HCT116 (cell line): ENCODE data around the gene DYNC2H1. TPM values are rescaled to one million over a fixed set of nuclear protein-coding genes. Genes with fewer than 3 reads are reported as not detected.

ENCODE experiments used
- ATAC-seq: fragments of 200-7000 bp; cut with Tn5 transposase; 2 replicates; pipeline ENCODE4 v1.9.1; 2020; ENCODE audit warnings: mild to moderate bottlenecking, moderate library complexity
- BruUV-seq: library from RNA; stranded (reverse); fragments of 400-500 nt; replicated peaks from 2 replicates; lab custom pipeline; 2021; lab: Mats Ljungman, UMichigan
- CTCF ChIA-PET: fragments of 300-600 bp; sonication (Branson Sonifier 250); formaldehyde crosslinking; loops from one replicate; lab custom pipeline; 2021; ENCODE audit warnings: antibody characterized with exemption; lab: Charles Lee
- POLR2A ChIA-PET: fragments of 300-600, 350-600 bp; sonication (Branson Sonifier 250); formaldehyde crosslinking; loops from one replicate; lab custom pipeline; 2021; ENCODE audit warnings: antibody characterized with exemption; lab: Charles Lee
- RAD21 ChIA-PET, 2 experiments: fragments of 300-600 bp; sonication (Branson Sonifier 250); formaldehyde crosslinking; loops; one replicate each; lab custom pipeline; 2023; ENCODE audit warnings: low total read pairs in 2 of 2; ENCODE audit not compliant: uncharacterized antibody in 2 of 2, unreplicated experiment in 2 of 2, low non-redundant PET in 1 of 2; lab: Charles Lee
- DNase-seq: peaks from one replicate; pipeline ENCODE4 v3.0.0-alpha.2; 2010; ENCODE audit warnings: low read depth, low spot score
- H2AFZ ChIP-seq: fragments of 200-600 bp; shearing (Covaris generic), sonication (generic); 2 replicates; pipeline ENCODE4 v1.6.1; 2017; ENCODE audit warnings: low read depth, mixed run types, mixed read lengths, antibody characterized with exemption, low read length; ENCODE audit not compliant: poor library complexity, severe bottlenecking
- H3K27ac ChIP-seq: 2 replicates; pipeline ENCODE4 v1.5.1; 2012; ENCODE audit warnings: low read depth, low read length
- H3K27me3 ChIP-seq: fragments of 200-600 bp; sonication (generic); 2 replicates; pipeline ENCODE4 v1.6.1; 2016; ENCODE audit warnings: mixed run types, low read length, mixed read lengths; ENCODE audit not compliant: insufficient read depth
- H3K36me3 ChIP-seq, 2 experiments: fragments of 200-500 bp in 1 of 2; fragments of 200-600 bp in 1 of 2; sonication (Bioruptor generic) in 1 of 2; sonication (generic) in 1 of 2; 2 replicates each; pipeline versions ENCODE4 v1.5.1 to v1.6.1; 2014 to 2016; ENCODE audit warnings: low read length in 2 of 2, inconsistent platforms in 1 of 2, mixed read lengths in 1 of 2, mixed run types in 1 of 2; ENCODE audit not compliant: insufficient read depth in 2 of 2, control insufficient read depth in 1 of 2
- H3K4me1 ChIP-seq, 2 experiments: fragments of 200-600 bp in 1 of 2; sonication (generic) in 1 of 2; 2 replicates each; pipeline versions ENCODE4 v1.5.1 to v1.6.1; 2012 to 2017; ENCODE audit warnings: low read length in 2 of 2, inconsistent platforms in 1 of 2, mild to moderate bottlenecking in 1 of 2, mixed read lengths in 1 of 2, mixed run types in 1 of 2, moderate library complexity in 1 of 2; ENCODE audit not compliant: insufficient read depth in 2 of 2, control insufficient read depth in 1 of 2
- H3K4me2 ChIP-seq: fragments of 200-600 bp; sonication (generic); 2 replicates; pipeline ENCODE4 v1.6.1; 2017; ENCODE audit warnings: mixed run types, low read length, mixed read lengths
- H3K4me3 ChIP-seq, 2 experiments: fragments of 200-600 bp in 1 of 2; sonication (generic) in 1 of 2; replicated peaks in 1 of 2; 2 replicates each; pipeline ENCODE4 v1.5.1; 2011 to 2016; ENCODE audit warnings: low read length in 2 of 2, control low read depth in 1 of 2, low read depth in 1 of 2, mild to moderate bottlenecking in 1 of 2, mixed read lengths in 1 of 2, mixed run types in 1 of 2
- H3K79me2 ChIP-seq: fragments of 200-600 bp; sonication (generic); 2 replicates; pipeline ENCODE4 v1.6.1; 2017; ENCODE audit warnings: mild to moderate bottlenecking, mixed run types, low read length, moderate library complexity, mixed read lengths; ENCODE audit not compliant: insufficient read depth
- H3K9ac ChIP-seq: fragments of 200-600 bp; sonication (generic); 2 replicates; pipeline ENCODE4 v1.6.1; 2016; ENCODE audit warnings: low read length, mixed read lengths
- H3K9me2 ChIP-seq: fragments of 200-600 bp; sonication (generic), shearing (Covaris generic); 2 replicates; pipeline ENCODE4 v1.6.1; 2017; ENCODE audit warnings: mixed run types, mild to moderate bottlenecking, moderate library complexity; ENCODE audit not compliant: insufficient read depth
- H3K9me3 ChIP-seq, 2 experiments: fragments of 200-500 bp in 1 of 2; fragments of 200-600 bp in 1 of 2; sonication (Bioruptor generic) in 1 of 2; sonication (generic) in 1 of 2; 2 replicates each; pipeline ENCODE4 v1.6.1; 2014 to 2017; ENCODE audit warnings: low read length in 2 of 2, mixed read lengths in 2 of 2, inconsistent platforms in 1 of 2, low read depth in 1 of 2, mild to moderate bottlenecking in 1 of 2, mixed run types in 1 of 2, moderate library complexity in 1 of 2; ENCODE audit not compliant: control insufficient read depth in 1 of 2, insufficient read depth in 1 of 2
- H4K20me1 ChIP-seq: fragments of 200-600 bp; sonication (generic), shearing (Covaris generic); 2 replicates; pipeline ENCODE4 v1.6.1; 2017; ENCODE audit warnings: mixed run types, mild to moderate bottlenecking, moderate library complexity; ENCODE audit not compliant: insufficient read depth
- CBX3 ChIP-seq: IDR thresholded peaks from 2 replicates; pipeline ENCODE4 v1.6.1; 2012; ENCODE audit warnings: low read depth
- CEBPB ChIP-seq: IDR thresholded peaks from 2 replicates; pipeline ENCODE4 v1.6.1; 2012; ENCODE audit warnings: low read depth
- EGR1 ChIP-seq: IDR thresholded peaks from 2 replicates; pipeline ENCODE4 v1.6.1; 2012; ENCODE audit warnings: low read depth
- FOSL1 ChIP-seq: IDR thresholded peaks from 2 replicates; pipeline ENCODE4 v1.6.1; 2012; ENCODE audit warnings: low read depth
- SRF ChIP-seq: IDR thresholded peaks from 2 replicates; pipeline ENCODE4 v1.6.1; 2012; ENCODE audit warnings: low read depth
- YY1 ChIP-seq: IDR thresholded peaks from 2 replicates; pipeline ENCODE4 v1.6.1; 2011; ENCODE audit warnings: low read length, low read depth, moderate library complexity, mild to moderate bottlenecking; ENCODE audit not compliant: insufficient replicate concordance; ENCODE audit errors: extremely low read depth
- ZBTB33 ChIP-seq: IDR thresholded peaks from 2 replicates; pipeline ENCODE4 v1.6.1; 2011; ENCODE audit warnings: mild to moderate bottlenecking, low read length, moderate library complexity; ENCODE audit not compliant: insufficient replicate concordance; ENCODE audit errors: extremely low read depth
- intact Hi-C: fragments of 100-400 bp; cut with micrococcal nuclease; formaldehyde crosslinking; loops from 2 replicates; pipeline ENCODE4 v1.10.0; 2022
- total RNA-seq: library from RNA; stranded (reverse); gene quantifications from one replicate; pipeline ENCODE4 v1.2.1, GENCODE V29; 2021; ENCODE audit not compliant: unreplicated experiment
- TF ChIP-seq, protein P1 (sequence below): IDR thresholded peaks from 2 replicates; pipeline ENCODE4 v1.6.1; 2012

Gene DYNC2H1
- total RNA-seq, 1 experiment from 2014 or later, result 1.5 TPM

- ATAC-seq (no peak), DNase-seq (no peak)
- Histone ChIP-seq H2AFZ (no peak overlapping the region), H3K9me2 (no peaks in the 10 kb centered on the region), H4K20me1 (no peaks in the 10 kb centered on the region), H3K79me2 (no peaks in the 10 kb centered on the region), H3K4me2 (no peak overlapping the region), H3K4me1 (no peaks in the 10 kb centered on the region), H3K27me3 (no peaks in the 10 kb centered on the region), H3K27ac (no peak overlapping the region), H3K9ac (no peak overlapping the region), H3K4me3 (no peak overlapping the region), H3K36me3 (no peaks in the 10 kb centered on the region), H3K9me3 (no peaks in the 10 kb centered on the region)
- CTCF ChIA-PET, result interaction anchor here (1.0 kb wide), 1 partner anchor 11 kb away, joined by 3 read pairs; no protein-coding TSS in a partner anchor
- intact Hi-C loops, result no loop called here
- no TSS peak for BruUV-seq
- POLR2A ChIA-PET, result no interaction called here
- RAD21 ChIA-PET, result no interaction called here
- TF ChIP-seq SRF (no peak), ZBTB33 (no peak), FOSL1 (no peak), CBX3 (no peak), YY1 (no peak), CEBPB (no peak)
- TF ChIP-seq, protein P1, sequence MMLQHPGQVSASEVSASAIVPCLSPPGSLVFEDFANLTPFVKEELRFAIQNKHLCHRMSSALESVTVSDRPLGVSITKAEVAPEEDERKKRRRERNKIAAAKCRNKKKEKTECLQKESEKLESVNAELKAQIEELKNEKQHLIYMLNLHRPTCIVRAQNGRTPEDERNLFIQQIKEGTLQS, result no peak
Measured at GRCh38 chr11:103480421-103480820, 371.2 kb downstream of the DYNC2H1 start.

DNA sequence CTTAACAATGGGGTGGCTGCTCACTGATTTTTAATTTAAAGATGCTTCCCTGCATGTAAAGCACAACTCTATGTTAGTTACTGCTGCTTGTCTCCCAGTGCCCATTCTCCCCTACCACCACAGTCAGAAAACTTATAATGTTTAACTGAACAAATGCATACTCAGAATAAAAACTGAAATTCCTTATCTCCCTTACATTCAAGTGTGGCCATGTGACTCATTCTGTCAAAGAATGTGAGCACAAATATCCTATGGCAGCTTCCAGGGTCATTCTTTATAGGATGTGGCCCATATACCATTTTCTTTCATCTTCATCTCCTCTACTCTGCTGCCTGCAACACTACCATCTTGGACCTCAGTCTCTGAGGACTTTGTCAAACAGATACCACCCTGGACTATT lies 374.8 kb downstream of the DYNC2H1 start:
- no peaks in the 10 kb centered on the region for H3K4me1 ChIP-seq
- intact Hi-C loops, result no loop called here
- H3K36me3 ChIP-seq, result no peaks in the 10 kb centered on the region
- no TSS peak for BruUV-seq
- no peak overlapping the region for H2AFZ ChIP-seq
- no peak overlapping the region for H3K9ac ChIP-seq
- RAD21 ChIA-PET, result no interaction called here
- POLR2A ChIA-PET, result no interaction called here
- H3K79me2 ChIP-seq, result no peaks in the 10 kb centered on the region
- no peak overlapping the region for H3K4me3 ChIP-seq
- CTCF ChIA-PET, result no interaction called here
- TF ChIP-seq CBX3 (no peak), EGR1 (no peak), YY1 (no peak), ZBTB33 (no peak)
- no peaks in the 10 kb centered on the region for H3K27me3 ChIP-seq
- no peak overlapping the region for H3K4me2 ChIP-seq
- ATAC-seq, result no peak
- H3K27ac ChIP-seq, result no peak overlapping the region
- H3K9me2 ChIP-seq, result no peaks in the 10 kb centered on the region
- no peaks in the 10 kb centered on the region for H3K9me3 ChIP-seq
- no peak for DNase-seq
- no peaks in the 10 kb centered on the region for H4K20me1 ChIP-seq
